NCI-H2196 treated with DMSO at 0.1 percent for 48 hours (cell line): ENCODE results near the gene FARP1.

Experiments used
- DNase-seq: peaks from one replicate; lab custom pipeline; 2025; ENCODE audit not compliant: unreplicated experiment; lab: John Stamatoyannopoulos, UW

Gene FARP1

GRCh38 chr13:98327371-98328270, 184.7 kb downstream of the FARP1 start:
- no peak for DNase-seq

DNA sequence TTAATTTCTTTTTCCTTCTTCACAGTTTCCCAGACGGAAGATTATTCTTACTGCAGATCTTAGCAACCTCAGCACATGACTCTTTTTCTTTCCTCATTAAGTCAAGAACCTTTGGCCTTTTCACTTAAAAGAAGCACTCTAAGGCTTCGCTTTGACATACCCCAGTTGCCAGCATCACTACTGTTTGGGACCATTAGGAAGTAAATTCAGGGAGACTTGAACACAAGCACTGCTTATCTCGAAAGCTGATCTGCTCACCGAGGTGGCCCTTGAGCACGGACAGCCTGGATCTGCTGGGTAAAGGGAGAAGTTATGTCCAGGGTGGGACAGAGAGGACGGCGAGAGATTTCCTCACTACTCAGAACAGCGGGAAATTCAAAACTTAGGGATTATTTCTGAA, 185.6 kb downstream of the FARP1 start:
- no peak for DNase-seq

DNA sequence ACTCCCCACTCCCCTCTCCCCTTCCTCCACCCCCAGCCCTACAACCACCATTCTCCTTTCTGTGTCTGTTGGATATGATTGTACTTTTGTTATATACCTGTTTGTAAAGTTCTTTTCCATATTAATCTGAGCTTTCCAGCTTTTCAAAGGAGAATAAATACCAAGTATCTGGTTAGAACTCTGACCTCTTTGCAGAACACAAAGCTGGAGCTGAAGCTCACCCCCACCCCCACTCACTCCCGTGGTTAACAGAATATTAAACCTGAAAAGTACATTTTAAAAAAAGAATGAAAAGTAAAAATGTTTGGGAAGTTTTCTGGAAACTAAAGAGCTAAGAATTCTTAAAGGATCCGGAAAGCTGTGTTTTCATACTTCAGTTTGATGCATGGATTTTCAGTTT, 189.3 kb downstream of the FARP1 start:
- DNase-seq, result no peak

- DNase-seq, result no peak
Measured at GRCh38 chr13:98332691-98333090, 189.8 kb downstream of the FARP1 start.

- DNase-seq, result no peak
Measured at GRCh38 chr13:98333486-98333885, 190.6 kb downstream of the FARP1 start.

DNA sequence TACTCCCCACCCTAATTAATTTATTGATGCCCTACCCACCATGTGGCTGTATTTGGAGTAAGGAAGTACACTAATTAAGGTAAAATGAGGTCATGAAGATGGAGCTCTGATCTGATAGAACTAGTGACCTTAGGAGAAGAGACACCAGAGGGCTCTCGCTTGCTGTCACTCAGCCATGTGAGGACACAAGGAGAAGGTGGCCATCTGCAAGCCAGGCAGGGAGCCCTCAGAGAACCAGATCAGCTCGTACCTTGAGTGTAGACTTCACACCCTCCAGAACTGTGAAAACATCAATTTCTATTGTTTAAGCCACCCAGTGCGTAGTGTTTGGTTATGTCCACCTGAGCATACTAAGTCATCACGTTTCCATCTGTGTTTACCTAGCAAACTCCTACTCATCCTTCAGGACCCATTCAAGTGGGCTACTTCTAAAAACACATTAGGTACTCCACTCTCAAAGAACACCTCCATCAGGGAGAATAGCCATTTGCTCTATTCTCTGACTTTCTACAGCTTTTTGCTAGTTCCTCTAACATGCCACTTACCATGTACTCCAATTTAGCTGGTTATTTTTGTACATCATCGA, 191.8 kb downstream of the FARP1 start:
- no peak for DNase-seq

DNA sequence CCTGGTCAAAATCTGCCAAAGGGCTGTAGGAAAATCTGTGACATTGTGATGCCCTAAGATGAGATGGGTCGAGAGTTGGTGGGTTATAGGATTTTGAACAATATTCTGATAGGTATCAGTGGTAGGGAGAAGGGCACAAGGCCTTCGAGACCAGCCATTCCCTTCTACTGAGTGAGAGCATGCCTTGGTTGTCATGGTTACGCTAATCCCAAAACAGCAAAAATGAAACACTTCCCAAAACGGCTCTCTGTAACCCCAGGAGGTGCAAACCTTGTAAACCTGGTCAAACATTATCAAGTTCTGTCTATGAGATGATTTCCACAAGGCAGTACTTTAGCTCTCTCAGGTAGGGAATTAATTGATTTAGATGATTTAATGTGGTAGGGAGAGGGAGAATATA, 192.8 kb downstream of the FARP1 start:
- no peak for DNase-seq

- DNase-seq, result no peak
Measured at GRCh38 chr13:98338310-98338709, 195.4 kb downstream of the FARP1 start.

DNA sequence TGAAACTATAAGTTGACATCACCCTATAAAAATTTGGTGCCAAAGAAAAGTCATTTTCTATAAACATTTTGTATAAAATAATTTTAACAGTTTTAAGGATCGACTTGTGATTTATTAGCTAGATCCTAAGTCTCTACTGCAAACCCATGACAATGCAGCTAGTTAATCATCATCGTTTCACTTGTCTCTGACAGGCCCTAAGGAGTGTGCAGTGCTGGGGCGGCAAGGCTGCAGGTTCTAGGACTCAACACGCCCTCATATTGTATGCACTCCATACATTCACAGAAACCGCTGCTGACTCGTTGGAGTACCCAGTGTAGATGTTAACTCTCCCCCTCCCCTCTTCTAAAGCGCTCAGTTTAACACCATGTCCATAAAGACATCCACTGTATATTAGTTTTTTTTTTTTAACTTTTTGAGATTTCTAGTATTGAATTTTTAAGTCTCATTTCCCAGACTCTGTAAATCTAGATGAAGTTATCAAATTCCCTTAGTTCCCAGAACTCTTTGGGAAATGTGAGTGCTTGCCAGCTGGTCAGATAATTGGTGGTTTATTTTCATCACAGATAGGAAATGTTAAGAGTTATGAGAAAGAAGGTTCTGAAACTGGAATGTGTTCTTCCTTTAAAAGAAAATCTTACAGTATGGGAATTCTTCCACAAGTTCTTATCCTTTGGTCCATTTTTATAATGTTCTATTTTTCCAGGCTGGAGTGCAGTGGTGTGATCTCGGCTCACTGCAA, 197.0 kb downstream of the FARP1 start:
- no peak for DNase-seq

GRCh38 chr13:98342953-98343352, 200.1 kb downstream of the FARP1 start:
- no peak for DNase-seq

DNA sequence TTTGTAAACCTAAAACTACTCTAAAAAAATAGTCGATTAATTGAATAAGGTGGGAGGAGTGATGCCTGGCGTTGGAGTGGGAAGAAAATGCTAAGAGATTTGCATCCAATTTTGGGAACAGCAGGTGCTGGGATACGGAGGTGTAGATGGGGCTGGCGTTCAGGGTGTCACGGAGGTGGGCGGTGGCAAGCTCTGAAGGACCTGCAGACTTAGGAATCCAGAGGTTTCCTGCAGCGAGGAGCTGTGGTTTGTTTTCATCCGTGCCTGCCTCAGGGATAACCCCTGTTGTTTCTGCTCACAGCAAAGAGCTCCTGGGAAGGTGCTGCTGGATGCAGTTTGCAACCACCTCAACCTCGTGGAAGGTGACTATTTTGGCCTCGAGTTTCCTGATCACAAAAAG, 200.6 kb downstream of the FARP1 start:
- DNase-seq, result no peak

DNA sequence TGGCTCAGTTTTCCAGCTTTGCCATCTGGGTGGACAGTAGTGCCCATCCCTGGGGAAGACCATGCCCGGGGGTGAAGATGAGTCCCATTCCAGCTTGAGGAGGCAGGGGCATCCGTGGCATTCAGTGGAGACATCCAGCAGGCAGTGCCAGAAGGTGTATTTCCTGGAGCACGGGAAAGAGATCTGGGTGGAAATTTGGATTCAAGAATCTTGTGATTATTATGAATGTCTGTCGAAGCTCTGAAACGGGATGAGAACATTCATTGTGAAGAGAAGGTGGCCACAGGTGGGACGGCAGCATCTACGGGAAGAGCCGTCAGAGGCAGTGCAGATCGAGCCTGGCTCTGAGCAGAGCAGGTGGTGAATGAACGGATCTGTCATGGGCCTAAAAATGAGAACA, 201.5 kb downstream of the FARP1 start:
- DNase-seq, result no peak

DNA sequence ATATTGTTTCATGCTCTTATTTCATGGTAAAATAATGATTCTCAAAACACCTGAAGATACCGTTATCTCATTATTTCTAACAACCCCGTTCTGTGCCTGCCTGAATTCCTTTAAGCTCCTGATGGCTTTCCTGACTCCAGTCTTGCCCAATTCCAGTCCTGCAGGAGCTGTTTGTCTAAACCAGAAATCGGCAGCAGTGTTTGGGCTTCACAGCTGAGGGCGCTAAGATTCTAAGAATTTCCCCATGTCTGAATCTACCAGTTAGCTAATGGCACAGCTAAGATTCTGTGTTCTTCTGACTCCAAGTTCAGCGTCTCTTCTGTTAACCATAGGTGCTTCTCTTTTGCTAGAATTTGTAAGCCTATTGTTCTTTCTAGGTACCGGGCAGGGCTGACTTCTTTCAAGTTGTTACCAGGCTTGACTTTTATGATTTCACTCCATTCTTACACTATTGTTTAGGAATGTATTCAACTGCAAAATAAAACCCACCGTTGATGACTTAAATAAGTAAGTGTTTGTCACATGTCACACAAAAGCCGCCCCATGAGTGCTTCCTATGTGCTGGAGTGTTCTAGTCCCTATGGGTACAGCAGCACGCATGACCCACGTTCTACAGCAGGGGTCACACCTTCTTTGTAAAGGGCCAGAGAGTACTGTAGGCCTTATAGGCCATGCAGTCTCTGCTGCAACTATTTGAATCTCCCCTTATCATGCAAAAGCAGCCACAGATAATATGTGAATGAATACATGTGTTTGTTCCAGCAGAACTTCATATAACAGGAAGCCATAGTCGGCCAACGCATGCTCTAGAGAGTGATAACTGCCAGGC, 202.4 kb downstream of the FARP1 start:
- DNase-seq, result no peak

DNA sequence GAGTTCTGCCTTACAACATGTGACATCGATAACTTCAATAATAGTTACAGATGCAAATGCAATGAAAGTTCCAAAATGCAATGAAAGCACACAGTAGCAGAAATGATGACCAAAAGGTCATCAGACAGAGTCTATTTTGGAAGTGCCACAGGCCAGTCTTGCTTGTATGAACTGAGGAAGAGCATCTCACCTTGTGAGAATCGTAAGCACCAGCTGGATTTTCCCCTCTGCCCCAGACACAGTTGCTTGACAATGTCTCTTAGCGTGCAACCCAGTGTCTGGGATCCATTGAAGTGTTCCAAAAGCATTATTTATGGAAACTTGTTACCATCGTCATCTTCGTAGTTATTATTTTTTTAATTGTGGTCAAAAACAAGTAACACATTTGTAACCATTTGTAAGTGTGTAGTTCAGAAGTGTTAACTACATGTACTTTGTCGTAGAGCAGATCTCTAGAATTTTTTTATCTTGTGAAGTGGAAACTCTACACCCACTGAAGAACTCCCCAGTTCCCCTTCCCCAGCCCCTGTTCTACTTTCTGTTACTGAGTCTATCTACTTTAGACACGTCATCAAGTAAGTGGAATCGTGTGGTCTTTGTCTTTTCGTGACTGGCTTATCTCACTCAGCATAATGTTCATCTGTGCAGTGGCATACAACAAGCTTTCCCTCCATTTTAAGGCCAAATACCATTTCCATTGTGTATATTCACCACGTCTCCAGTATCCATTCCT, 204.2 kb downstream of the FARP1 start:
- no peak for DNase-seq

GRCh38 chr13:98347756-98348155, 204.9 kb downstream of the FARP1 start:
- DNase-seq, result no peak

DNA sequence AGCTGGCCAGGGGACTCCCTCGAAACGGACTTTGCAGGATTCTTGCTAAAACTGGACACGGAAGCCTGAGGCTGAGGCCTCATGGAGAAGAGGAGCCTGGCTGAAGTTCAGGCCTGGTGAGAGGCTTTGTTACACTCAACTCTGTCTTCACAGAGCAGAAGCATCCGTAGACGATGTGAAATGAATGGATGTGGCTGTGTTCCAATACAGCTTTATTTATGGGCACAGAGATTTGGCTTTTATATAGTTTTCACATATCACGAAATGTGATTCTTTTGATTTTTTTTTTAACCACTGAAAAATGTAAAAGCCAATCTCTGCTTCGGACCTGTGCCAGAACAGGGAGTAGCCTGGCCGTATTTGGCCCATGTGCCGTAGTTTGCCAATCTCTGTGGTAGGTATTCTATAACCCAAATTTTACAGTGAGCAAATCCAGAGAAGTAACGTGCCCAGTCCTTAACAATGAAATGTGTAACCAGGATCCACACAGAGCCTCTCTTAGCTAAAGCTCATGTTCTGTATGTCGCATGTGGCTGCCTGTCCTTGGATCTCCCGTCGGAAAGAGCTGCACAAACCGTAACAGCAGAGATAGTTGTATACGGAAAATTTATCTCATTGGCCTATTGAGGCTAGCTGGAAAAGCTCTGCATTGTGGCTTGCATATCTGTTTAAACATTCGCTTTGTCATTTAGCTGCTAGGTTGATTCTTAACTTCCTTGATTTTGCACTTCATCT, 205.7 kb downstream of the FARP1 start:
- DNase-seq, result no peak

- no peak for DNase-seq
Measured at GRCh38 chr13:98349731-98350305, 206.9 kb downstream of the FARP1 start.

GRCh38 chr13:98350746-98351330, 207.9 kb downstream of the FARP1 start:
- no peak for DNase-seq

DNA sequence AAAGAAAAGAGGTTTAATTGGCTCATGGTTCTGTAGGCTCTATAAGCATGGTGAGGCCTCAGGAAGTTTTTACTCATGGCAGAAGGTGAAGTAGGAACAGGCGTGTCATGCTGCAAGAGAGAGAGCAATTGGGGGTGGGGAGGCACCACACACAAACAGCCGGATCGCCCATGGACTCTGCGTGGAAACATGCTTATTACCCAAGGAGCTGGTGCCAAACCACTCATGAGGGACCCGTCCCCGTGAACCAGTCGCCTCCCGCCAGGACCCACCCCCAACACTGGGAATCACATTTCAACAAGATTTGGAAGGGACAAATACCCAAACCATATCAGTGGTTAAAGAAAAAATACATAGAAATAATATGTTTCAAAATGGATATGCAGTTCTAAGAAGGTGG, 208.7 kb downstream of the FARP1 start:
- DNase-seq, result no peak
